ENCODE measurements around the gene PAPLN. TPM values are rescaled to one million over a fixed set of nuclear protein-coding genes. Genes with fewer than 3 reads are reported as not detected.

Gene PAPLN
- total RNA-seq, 2 donors from 2014 or later = 18.4 to 20.1 TPM

- no peak for TF ChIP-seq CTCF (conservative IDR thresholded peaks at IDR 0.05)
- H3K36me3 ChIP-seq (ENCODE audit: control insufficient read depth, insufficient read depth, low read length) = peaks cover 65% of the 10 kb centered on the region
- no peaks in the 10 kb centered on the region for H3K9me3 Mint-ChIP-seq
- no peak overlapping the region for H3K4me3 ChIP-seq (ENCODE audit: low read length)
- 93 to 95% methylated on average over 6 to 7 of the region's 7 CpGs for WGBS, 2 experiments (ENCODE audit: insufficient coverage in 1 of 2, insufficient read length in 1 of 2)
- H3K4me1 Mint-ChIP-seq = peaks cover 2% of the 10 kb centered on the region
- H3K9me3 ChIP-seq (ENCODE audit: control insufficient read depth, low read length) = no peaks in the 10 kb centered on the region
- H3K27ac Mint-ChIP-seq = no peak overlapping the region
- H3K27me3 ChIP-seq (ENCODE audit: control insufficient read depth, insufficient read depth, low read length, poor library complexity, severe bottlenecking) = no peaks in the 10 kb centered on the region
- no peak for DNase-seq
- H3K27ac ChIP-seq (ENCODE audit: low read depth, low read length) = no peak overlapping the region
- H3K9ac ChIP-seq (ENCODE audit: extremely low read depth, low read length, poor library complexity, severe bottlenecking) = no peak overlapping the region
- H3K27me3 Mint-ChIP-seq (ENCODE audit: insufficient read depth) = no peaks in the 10 kb centered on the region
- H3K36me3 Mint-ChIP-seq (ENCODE audit: low read depth) = peaks cover 49% of the 10 kb centered on the region
- H3K4me3 Mint-ChIP-seq = no peak overlapping the region
- no peaks in the 10 kb centered on the region for H3K4me1 ChIP-seq (ENCODE audit: control insufficient read depth, insufficient read depth, low read length)
Measured at GRCh38 chr14:73276836-73277235, 39.5 kb downstream of the PAPLN start.

- Mint-ChIP-seq H3K36me3 (ENCODE audit: low read depth) (peaks cover 55% of the 10 kb centered on the region), H3K27me3 (ENCODE audit: insufficient read depth) (no peaks in the 10 kb centered on the region), H3K9me3 (no peaks in the 10 kb centered on the region), H3K27ac (no peak overlapping the region), H3K4me1 (no peaks in the 10 kb centered on the region), H3K4me3 (no peak overlapping the region)
- Histone ChIP-seq H3K9me3 (ENCODE audit: control insufficient read depth, low read length) (no peaks in the 10 kb centered on the region), H3K4me3 (ENCODE audit: low read length) (no peak overlapping the region), H3K36me3 (ENCODE audit: control insufficient read depth, insufficient read depth, low read length) (peaks cover 68% of the 10 kb centered on the region), H3K27me3 (ENCODE audit: control insufficient read depth, insufficient read depth, low read length, poor library complexity, severe bottlenecking) (no peaks in the 10 kb centered on the region), H3K9ac (ENCODE audit: extremely low read depth, low read length, poor library complexity, severe bottlenecking) (no peak overlapping the region), H3K27ac (ENCODE audit: low read depth, low read length) (no peak overlapping the region), H3K4me1 (ENCODE audit: control insufficient read depth, insufficient read depth, low read length) (no peaks in the 10 kb centered on the region)
- no peak for TF ChIP-seq CTCF (conservative IDR thresholded peaks at IDR 0.05)
- WGBS, 2 experiments (ENCODE audit: insufficient coverage in 1 of 2, insufficient read length in 1 of 2) = 97 to 100% methylated on average over 2 of the region's 2 CpGs
- no peak for DNase-seq
Measured at GRCh38 chr14:73277376-73277775, 40.1 kb downstream of the PAPLN start.

GRCh38 chr14:73280903-73281302 lies 43.6 kb downstream of the PAPLN start:
- Mint-ChIP-seq H3K4me1 (no peaks in the 10 kb centered on the region), H3K27me3 (ENCODE audit: insufficient read depth) (no peaks in the 10 kb centered on the region), H3K36me3 (ENCODE audit: low read depth) (peaks cover 61% of the 10 kb centered on the region), H3K9me3 (no peaks in the 10 kb centered on the region), H3K4me3 (no peak overlapping the region), H3K27ac (no peak overlapping the region)
- DNase-seq = no peak
- H3K4me3 ChIP-seq (ENCODE audit: low read length) = no peak overlapping the region
- no peaks in the 10 kb centered on the region for H3K4me1 ChIP-seq (ENCODE audit: control insufficient read depth, insufficient read depth, low read length)
- no peak overlapping the region for H3K27ac ChIP-seq (ENCODE audit: low read depth, low read length)
- peaks cover 77% of the 10 kb centered on the region for H3K36me3 ChIP-seq (ENCODE audit: control insufficient read depth, insufficient read depth, low read length)
- TF ChIP-seq CTCF (conservative IDR thresholded peaks at IDR 0.05) = peak; percentile 14
- WGBS, 2 experiments (ENCODE audit: insufficient coverage in 1 of 2, insufficient read length in 1 of 2) = 95 to 98% methylated on average over 5 of the region's 5 CpGs
- H3K27me3 ChIP-seq (ENCODE audit: control insufficient read depth, insufficient read depth, low read length, poor library complexity, severe bottlenecking) = no peaks in the 10 kb centered on the region
- no peak overlapping the region for H3K9ac ChIP-seq (ENCODE audit: extremely low read depth, low read length, poor library complexity, severe bottlenecking)
- no peaks in the 10 kb centered on the region for H3K9me3 ChIP-seq (ENCODE audit: control insufficient read depth, low read length)
